HepG2 (cell line): ENCODE data around the gene CAMKV. TPM values are rescaled to one million over a fixed set of nuclear protein-coding genes. Genes with fewer than 3 reads are reported as not detected.

Source experiments
- BHLHE40 ChIP-seq: IDR thresholded peaks from 2 replicates; pipeline ENCODE4 v1.6.1; 2011; ENCODE audit warnings: low read length, improper control_type of control experiment
- CBFB ChIP-seq: sonication (generic); formaldehyde crosslinking; IDR thresholded peaks from 2 replicates; pipeline ENCODE4 v1.4.0; 2020; ENCODE audit warnings: missing genetic modification reagents
- GTF3A ChIP-seq: sonication (generic); formaldehyde crosslinking; conservative IDR thresholded peaks from 2 replicates; pipeline ENCODE4 v1.4.0; 2020; ENCODE audit warnings: mild to moderate bottlenecking, missing genetic modification reagents
- HNF4G ChIP-seq, 2 experiments: sonication (generic) in 1 of 2; formaldehyde crosslinking in 1 of 2; IDR thresholded peaks; 2 replicates each; pipeline versions ENCODE4 v1.4.0 to v1.6.1; 2011 to 2020; ENCODE audit warnings: borderline replicate concordance in 2 of 2, low read depth in 2 of 2, mild to moderate bottlenecking in 2 of 2, low read length in 1 of 2, missing genetic modification reagents in 1 of 2, moderate library complexity in 1 of 2
- KDM5B ChIP-seq: sonication (generic); formaldehyde crosslinking; IDR thresholded peaks from 2 replicates; pipeline ENCODE4 v1.4.0; 2020; ENCODE audit warnings: missing genetic modification reagents, mild to moderate bottlenecking, borderline replicate concordance
- MAX ChIP-seq: IDR thresholded peaks from 2 replicates; pipeline ENCODE4 v1.6.1; 2012; ENCODE audit warnings: inconsistent platforms
- NR2F2 ChIP-seq: IDR thresholded peaks from 2 replicates; pipeline ENCODE4 v1.6.1; 2012; ENCODE audit warnings: low read depth, inconsistent platforms, borderline replicate concordance
- PRPF4 ChIP-seq: fragments of 200-400 bp; formaldehyde crosslinking; IDR thresholded peaks from 2 replicates; pipeline ENCODE4 v1.6.1; 2016; ENCODE audit warnings: low read length, low read depth; ENCODE audit not compliant: poor library complexity, severe bottlenecking
- RARA ChIP-seq: IDR thresholded peaks from 2 replicates; pipeline ENCODE4 v1.6.1; 2016; ENCODE audit warnings: missing genetic modification reagents, missing compliant biosample characterization
- SUZ12 ChIP-seq: fragments of 150-350 bp; IDR thresholded peaks from 2 replicates; pipeline ENCODE4 v1.6.1; 2014; ENCODE audit warnings: low read depth, low read length
- TFDP1 ChIP-seq: IDR thresholded peaks from 2 replicates; pipeline ENCODE4 v1.6.1; 2016; ENCODE audit warnings: missing compliant biosample characterization, missing genetic modification reagents, borderline replicate concordance
- TOE1 ChIP-seq: sonication (generic); formaldehyde crosslinking; IDR thresholded peaks from 2 replicates; pipeline ENCODE4 v1.4.0; 2020; ENCODE audit warnings: mild to moderate bottlenecking, missing genetic modification reagents
- U2AF2 ChIP-seq: fragments of 200-400 bp; formaldehyde crosslinking; IDR thresholded peaks from 2 replicates; pipeline ENCODE4 v1.6.1; 2017; ENCODE audit warnings: low read depth, mild to moderate bottlenecking, low read length
- ZBTB1 ChIP-seq: sonication (generic); formaldehyde crosslinking; IDR thresholded peaks from 2 replicates; pipeline ENCODE4 v1.4.0; 2020; ENCODE audit warnings: missing genetic modification reagents, borderline replicate concordance
- ZKSCAN8 ChIP-seq: IDR thresholded peaks from 2 replicates; pipeline ENCODE4 v1.6.1; 2016; ENCODE audit warnings: borderline replicate concordance, missing genetic modification reagents, missing compliant biosample characterization
- ZNF441 ChIP-seq: sonication (generic); formaldehyde crosslinking; IDR thresholded peaks from 2 replicates; pipeline ENCODE4 v1.7.0; 2021; ENCODE audit warnings: missing genetic modification reagents, borderline replicate concordance
- ZNF484 ChIP-seq: sonication (generic); formaldehyde crosslinking; IDR thresholded peaks from 2 replicates; pipeline ENCODE4 v1.5.1; 2020; ENCODE audit warnings: mild to moderate bottlenecking, low read depth, missing genetic modification reagents, borderline replicate concordance
- ZNF589 ChIP-seq: sonication (generic); formaldehyde crosslinking; conservative IDR thresholded peaks from 2 replicates; pipeline ENCODE4 v1.8.0; 2022; ENCODE audit warnings: mild to moderate bottlenecking, moderate library complexity, missing genetic modification reagents
- polyA plus RNA-seq, 8 experiments: library from polyadenylated mRNA; depleted of rRNA in 3 of 8; stranded (reverse) in 7 of 8; unstranded in 1 of 8; fragments of >200 nt; fragmentation: Illumina TruSeq in 4 of 8; extraction: Trizol in 4 of 8; gene quantifications; 2 replicates each; pipeline versions ENCODE4 v1.2.1 to v1.2.3, GENCODE V29; 2011 to 2016; ENCODE audit warnings: low read depth in 4 of 8, missing spikeins in 1 of 8, mixed read lengths in 1 of 8; ENCODE audit not compliant: insufficient read depth in 1 of 8
- total RNA-seq, 5 experiments: library from RNA; depleted of rRNA; stranded (reverse); fragments of >200 nt; fragmentation: Illumina TruSeq; extraction: Trizol; gene quantifications; 2 replicates each; pipeline ENCODE4 v1.2.3, GENCODE V29; 2016; ENCODE audit warnings: low read depth in 1 of 5
- TF ChIP-seq, protein P1 (sequence below): sonication (generic); formaldehyde crosslinking; IDR thresholded peaks from 2 replicates; pipeline ENCODE4 v1.8.0; 2022; ENCODE audit warnings: mild to moderate bottlenecking, missing genetic modification reagents, moderate library complexity
- TF ChIP-seq, protein P2 (sequence below): IDR thresholded peaks from 2 replicates; pipeline ENCODE4 v1.6.1; 2016; ENCODE audit warnings: low read depth, missing genetic modification reagents, missing compliant biosample characterization
- TF ChIP-seq, protein P3 (sequence below): sonication (generic); formaldehyde crosslinking; IDR thresholded peaks from 2 replicates; pipeline ENCODE4 v1.5.1; 2020; ENCODE audit warnings: mild to moderate bottlenecking, missing genetic modification reagents, borderline replicate concordance

The CAMKV gene
- total and polyA plus RNA-seq, 2 of the 13 experiments (the other 11 are each of a cell fraction or from before 2014, with no cell fraction given): 0.13 to 0.15 TPM

GRCh38 chr3:49867871-49868321 is 1.8 kb downstream of the CAMKV start (continued):
- TF ChIP-seq, protein P1, sequence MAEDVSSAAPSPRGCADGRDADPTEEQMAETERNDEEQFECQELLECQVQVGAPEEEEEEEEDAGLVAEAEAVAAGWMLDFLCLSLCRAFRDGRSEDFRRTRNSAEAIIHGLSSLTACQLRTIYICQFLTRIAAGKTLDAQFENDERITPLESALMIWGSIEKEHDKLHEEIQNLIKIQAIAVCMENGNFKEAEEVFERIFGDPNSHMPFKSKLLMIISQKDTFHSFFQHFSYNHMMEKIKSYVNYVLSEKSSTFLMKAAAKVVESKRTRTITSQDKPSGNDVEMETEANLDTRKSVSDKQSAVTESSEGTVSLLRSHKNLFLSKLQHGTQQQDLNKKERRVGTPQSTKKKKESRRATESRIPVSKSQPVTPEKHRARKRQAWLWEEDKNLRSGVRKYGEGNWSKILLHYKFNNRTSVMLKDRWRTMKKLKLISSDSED (CRISPR knock-in tag): no peak
- TF ChIP-seq BHLHE40 (no peak), CBFB (no peak), ZBTB1 (no peak), ZNF589 (CRISPR knock-in tag) (peak; percentile 65; the same call in 1 of the 2 replicates), TOE1 (CRISPR knock-in tag) (no peak), ZKSCAN8 (CRISPR knock-in tag) (no peak), TFDP1 (CRISPR knock-in tag) (no peak), ZNF484 (CRISPR knock-in tag) (no peak), MAX (no peak), ZNF441 (CRISPR knock-in tag) (peak; percentile 56; the same call in 1 of the 2 replicates), HNF4G (IDR thresholded peaks at IDR 0.05; ENCODE audit: borderline replicate concordance, low read depth, low read length) (no peak), HNF4G (CRISPR knock-in tag; IDR thresholded peaks at IDR 0.05; ENCODE audit: borderline replicate concordance, low read depth) (no peak), U2AF2 (no peak), KDM5B (CRISPR knock-in tag) (0 out of 2 replicates have a peak, but pooled peaks have one; percentile 37), GTF3A (no peak), SUZ12 (no peak), NR2F2 (no peak), RARA (CRISPR knock-in tag) (0 out of 2 replicates have a peak, but pooled peaks have one; percentile 23), PRPF4 (no peak)
- TF ChIP-seq, protein P2, sequence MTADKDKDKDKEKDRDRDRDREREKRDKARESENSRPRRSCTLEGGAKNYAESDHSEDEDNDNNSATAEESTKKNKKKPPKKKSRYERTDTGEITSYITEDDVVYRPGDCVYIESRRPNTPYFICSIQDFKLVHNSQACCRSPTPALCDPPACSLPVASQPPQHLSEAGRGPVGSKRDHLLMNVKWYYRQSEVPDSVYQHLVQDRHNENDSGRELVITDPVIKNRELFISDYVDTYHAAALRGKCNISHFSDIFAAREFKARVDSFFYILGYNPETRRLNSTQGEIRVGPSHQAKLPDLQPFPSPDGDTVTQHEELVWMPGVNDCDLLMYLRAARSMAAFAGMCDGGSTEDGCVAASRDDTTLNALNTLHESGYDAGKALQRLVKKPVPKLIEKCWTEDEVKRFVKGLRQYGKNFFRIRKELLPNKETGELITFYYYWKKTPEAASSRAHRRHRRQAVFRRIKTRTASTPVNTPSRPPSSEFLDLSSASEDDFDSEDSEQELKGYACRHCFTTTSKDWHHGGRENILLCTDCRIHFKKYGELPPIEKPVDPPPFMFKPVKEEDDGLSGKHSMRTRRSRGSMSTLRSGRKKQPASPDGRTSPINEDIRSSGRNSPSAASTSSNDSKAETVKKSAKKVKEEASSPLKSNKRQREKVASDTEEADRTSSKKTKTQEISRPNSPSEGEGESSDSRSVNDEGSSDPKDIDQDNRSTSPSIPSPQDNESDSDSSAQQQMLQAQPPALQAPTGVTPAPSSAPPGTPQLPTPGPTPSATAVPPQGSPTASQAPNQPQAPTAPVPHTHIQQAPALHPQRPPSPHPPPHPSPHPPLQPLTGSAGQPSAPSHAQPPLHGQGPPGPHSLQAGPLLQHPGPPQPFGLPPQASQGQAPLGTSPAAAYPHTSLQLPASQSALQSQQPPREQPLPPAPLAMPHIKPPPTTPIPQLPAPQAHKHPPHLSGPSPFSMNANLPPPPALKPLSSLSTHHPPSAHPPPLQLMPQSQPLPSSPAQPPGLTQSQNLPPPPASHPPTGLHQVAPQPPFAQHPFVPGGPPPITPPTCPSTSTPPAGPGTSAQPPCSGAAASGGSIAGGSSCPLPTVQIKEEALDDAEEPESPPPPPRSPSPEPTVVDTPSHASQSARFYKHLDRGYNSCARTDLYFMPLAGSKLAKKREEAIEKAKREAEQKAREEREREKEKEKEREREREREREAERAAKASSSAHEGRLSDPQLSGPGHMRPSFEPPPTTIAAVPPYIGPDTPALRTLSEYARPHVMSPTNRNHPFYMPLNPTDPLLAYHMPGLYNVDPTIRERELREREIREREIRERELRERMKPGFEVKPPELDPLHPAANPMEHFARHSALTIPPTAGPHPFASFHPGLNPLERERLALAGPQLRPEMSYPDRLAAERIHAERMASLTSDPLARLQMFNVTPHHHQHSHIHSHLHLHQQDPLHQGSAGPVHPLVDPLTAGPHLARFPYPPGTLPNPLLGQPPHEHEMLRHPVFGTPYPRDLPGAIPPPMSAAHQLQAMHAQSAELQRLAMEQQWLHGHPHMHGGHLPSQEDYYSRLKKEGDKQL (CRISPR knock-in tag): no peak
- TF ChIP-seq, protein P3, sequence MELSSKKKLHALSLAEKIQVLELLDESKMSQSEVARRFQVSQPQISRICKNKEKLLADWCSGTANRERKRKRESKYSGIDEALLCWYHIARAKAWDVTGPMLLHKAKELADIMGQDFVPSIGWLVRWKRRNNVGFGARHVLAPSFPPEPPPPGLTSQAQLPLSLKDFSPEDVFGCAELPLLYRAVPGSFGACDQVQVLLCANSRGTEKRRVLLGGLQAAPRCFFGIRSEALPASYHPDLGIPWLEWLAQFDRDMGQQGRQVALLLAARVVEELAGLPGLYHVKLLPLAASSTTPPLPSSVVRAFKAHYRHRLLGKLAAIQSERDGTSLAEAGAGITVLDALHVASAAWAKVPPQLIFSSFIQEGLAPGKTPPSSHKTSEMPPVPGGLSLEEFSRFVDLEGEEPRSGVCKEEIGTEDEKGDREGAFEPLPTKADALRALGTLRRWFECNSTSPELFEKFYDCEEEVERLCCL (CRISPR knock-in tag): no peak
